ENCODE results near the gene IFNB1.

IFNB1 gene

DNA sequence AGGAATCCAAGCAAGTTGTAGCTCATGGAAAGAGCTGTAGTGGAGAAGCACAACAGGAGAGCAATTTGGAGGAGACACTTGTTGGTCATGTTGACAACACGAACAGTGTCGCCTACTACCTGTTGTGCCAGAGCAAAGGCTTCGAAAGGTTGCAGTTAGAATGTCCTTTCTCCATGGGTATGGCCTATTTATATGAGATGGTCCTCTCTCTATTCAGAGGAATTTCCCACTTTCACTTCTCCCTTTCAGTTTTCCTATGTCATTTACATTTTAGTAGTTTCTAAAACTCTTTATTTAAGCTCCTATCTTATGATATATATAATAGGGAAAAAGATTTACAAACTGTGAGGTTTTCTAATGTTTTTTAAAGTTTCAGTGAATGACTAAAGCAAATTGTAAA lies at the start of gene IFNB1:
TSS of gene IFNB1 (minus strand) at position 162 of the 400 bp plus-strand sequence. CDS start at position 89, 73 bp downstream.
- DNase-seq, result no peak

DNA sequence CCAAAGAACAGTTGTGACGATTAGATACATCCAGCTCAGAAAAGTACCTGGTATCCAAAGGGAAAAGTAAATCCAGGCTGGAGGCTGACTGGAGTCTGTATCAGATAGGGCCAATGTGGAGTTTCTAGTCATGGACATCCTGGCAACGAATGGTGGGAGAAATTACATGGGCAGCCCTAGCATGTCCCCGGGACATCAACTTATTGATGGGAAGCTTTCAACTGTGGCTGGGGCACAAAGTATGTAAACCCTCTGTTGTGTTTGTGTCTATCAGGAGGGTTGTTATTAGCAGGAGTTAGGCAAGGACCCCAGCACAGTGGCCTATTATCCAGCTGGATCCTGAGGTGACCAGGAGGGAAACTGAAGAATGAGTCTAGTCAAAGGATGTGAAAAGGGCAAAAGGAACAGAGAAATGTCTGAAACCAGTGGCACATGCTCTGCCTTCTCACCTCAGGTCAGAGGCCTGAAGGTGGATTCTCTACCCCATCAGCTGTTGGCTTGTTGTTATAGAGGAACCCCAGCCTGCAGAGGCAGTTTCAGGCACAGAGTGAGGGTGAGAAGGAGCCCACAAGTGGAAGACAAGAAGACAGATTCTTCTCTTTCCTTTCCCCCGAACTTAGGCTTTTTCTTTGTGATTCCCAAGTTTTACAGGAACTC lies 44.0 kb upstream of the IFNB1 start:
- no peak for DNase-seq

DNA sequence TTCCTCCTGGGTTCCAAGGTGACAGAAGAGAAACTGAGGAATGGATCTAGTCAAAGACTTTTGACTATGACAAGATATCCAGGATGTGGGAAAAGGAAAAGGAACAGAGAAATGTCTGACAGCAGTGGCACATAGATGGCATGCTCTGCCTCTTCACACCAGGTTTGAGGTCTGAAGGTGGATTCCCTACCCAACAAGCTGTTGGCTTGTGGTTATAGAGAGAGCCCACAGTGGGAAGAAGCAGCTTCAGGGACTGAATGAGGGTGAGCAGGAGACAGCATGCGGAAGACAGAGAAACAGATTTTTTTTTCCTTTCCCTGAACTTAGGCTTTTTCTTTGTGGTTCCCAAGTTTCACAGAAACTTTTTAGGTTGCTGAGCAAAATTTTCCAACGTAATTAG lies 43.3 kb upstream of the IFNB1 start:
- no peak for DNase-seq

DNA sequence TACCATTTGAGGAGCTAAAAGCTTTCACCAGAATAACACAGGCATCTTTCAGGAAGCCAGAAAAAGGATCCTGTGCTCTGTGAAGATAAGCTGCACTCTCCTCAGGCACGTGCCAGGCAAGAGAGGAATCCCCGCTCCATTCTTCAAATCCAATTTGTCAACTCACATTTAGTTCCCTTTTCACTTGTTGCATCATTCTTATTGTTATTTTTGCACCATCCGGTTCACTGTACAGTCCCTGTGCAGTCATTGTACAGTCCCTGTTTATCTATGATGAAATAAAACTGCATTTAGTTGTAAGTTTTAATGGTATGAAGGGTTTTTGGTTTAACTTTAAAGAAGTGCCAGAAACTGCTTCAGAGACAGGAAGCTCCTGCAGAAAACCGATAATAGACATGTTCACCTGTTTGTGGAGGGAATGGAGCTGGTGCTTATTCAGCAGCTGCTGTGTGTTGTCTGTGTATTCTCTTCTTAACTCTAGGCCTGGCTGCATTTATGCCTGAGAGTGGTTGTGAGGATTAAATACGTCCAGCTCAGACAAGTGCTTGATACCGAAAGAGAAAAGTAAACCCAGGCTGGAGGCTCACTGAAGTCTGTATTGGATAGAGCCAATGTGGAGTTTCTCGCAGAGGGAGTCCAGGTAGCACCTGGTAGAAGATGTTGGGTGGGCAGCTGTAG lies 41.5 kb upstream of the IFNB1 start:
- DNase-seq, result no peak

DNA sequence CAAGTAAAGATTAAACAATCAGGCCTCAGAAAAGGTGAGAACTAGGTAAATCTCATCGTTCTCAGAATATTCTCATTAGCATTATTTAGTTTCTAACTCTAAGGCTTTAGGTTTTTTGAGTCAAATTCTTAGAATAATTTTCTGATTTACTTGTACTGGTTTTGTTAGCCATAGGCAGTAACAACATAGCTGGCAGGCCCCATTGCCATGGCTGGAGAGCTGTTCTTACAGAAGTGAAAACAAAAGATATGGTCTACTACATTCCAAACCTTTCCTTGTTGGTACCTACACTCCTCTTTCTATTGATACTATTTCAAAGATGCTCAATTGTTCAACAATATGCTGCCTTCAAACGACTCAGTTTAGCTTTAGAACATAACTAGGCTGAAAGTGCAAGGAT lies 36.6 kb upstream of the IFNB1 start:
- no peak for DNase-seq

DNA sequence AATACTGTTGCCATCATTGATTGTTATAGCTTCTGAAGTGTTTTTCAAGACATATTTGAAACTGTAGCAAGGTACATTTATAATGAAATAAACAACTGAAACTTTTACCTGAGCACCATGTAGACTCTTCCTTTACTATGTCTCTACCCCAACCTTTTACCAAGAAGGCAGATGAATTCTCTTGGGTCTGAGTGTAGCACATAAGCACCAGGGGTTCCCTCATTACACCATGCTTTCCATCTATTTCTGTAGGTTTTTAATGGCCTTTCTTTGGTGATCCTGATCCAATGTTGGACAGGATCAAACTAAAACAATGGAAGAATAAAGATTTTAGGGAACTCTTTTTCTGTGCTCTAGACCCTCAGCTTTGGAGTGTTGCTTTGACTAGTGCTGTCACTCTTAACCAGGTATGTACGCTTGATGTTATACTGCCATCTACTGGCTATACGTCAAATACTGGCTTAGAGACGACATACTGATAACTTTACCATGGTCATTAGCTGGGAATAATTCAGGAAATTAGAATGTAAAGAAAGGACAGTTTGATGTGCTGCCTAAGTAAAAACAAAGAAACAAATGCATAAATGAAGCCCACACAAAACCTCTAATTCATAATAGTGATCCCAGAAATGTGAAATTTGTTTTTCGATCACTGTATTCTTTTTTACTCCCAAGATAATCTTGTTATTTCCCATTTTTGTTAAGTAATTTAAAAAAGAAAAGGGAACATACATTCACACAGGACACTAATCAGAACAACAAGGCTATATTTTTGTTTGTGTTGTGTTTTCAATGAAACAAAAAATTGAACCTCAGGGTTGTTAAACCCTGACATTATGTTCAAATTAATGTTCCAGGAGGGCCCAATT lies 33.2 kb upstream of the IFNB1 start:
- peak in 1 of 2 experiments; percentile 47 for DNase-seq

DNA sequence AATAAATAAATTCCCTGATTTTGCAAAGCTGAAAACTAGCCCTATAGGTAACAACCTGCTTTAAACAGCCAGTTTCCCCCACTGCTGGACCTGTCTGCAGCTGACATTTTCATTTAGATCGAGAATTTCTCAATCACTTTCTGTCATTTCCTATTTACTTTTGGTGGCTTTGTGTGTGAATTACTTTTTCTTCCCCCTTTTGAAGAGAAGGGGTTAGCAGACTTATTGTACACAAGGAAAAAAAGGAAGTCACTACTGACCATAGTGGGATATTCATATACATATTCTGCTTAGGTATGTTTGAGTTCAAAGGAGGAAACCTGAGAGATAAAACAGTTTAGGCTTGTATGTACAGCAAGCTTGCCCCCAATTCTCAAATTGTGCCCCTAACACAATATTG lies 27.0 kb upstream of the IFNB1 start:
- DNase-seq, result no peak

DNA sequence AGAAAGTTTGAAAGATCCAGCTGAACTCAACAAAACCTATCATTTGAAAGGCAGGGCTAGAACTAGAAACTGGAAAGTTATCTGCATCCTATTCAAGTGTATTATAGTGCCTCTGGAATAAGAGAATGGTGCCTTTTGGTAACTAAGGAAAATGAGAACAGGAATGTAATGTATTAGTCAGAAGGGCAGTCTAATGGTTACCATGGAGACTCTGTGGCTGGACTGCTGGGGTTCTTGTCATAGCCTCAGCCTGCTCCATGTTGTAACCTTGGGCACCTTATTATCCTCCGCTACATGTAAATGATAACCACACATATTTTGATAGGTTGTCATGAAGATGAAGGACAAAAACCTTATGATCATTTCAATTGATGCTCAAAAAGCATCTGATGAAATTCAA lies 24.6 kb upstream of the IFNB1 start:
- DNase-seq, result no peak

DNA sequence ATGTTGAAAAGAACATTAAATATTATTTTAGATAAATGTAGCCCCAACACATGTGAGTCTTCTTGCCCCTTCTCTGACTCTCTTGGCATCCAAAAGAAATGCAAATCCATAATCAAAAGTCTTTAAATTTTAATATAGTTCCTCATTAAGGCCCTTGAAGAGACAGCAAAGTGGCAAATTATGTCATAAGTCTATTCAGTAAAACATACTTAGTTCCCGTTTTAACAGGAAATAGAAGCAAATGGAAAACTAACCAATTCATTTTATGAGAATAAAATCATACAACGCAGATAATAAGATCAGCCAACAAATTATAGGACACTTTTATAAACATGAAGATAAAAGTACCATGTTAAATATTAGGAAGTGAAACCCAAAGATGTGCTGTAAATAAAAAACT lies 20.1 kb upstream of the IFNB1 start:
- DNase-seq, result no peak

DNA sequence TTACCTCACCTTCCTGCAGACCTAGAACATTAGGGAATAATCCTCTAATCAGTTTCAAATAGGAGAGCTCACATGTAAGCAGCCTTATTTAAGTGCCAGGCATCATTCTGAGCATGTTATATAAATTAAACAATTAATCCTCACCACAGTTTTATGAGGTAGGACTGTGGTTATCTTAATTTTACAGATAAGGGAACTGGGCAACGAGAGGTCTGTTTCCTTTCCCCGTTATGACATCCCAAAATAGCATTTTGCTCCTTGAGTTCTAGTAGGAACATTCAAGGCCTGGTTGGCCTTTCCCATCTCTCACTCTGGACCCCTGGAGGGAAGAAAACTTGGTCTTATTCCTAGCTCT lies 19.1 kb upstream of the IFNB1 start:
- DNase-seq, result no peak

DNA sequence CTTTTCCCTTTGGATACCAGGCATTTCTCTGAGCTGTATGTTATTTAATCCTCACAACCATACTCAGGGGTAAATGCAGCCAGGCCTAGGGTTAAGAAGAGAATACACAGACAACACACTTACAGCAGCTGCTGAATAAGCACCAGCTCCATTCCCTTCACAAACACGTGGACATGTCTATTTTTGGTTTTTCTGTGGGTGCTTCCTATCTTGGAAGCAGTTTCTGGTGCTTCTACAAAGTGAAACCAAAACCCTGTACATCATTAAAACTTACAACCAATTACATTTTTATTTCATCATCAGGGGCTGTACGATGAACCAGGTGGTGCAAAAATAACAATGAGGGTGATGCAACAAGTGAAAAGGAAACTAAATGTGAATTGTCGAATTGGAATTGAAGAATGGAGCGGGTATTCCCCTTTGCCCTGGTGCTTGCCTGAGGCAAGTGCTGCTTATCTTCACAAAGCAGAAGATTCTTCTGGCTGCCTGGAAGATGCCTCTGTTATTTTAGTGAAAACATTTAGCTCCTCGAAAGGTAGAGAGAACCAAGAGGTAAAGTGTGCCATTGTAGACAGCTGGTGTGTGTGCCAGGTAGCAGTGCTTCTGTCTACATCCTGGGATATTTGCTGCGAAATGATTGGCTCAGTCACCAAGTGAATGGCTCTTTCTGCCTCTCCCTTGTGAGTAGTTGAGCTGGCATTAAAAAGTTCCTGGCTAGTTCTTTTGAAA lies 18.6 kb upstream of the IFNB1 start:
- DNase-seq, result no peak

DNA sequence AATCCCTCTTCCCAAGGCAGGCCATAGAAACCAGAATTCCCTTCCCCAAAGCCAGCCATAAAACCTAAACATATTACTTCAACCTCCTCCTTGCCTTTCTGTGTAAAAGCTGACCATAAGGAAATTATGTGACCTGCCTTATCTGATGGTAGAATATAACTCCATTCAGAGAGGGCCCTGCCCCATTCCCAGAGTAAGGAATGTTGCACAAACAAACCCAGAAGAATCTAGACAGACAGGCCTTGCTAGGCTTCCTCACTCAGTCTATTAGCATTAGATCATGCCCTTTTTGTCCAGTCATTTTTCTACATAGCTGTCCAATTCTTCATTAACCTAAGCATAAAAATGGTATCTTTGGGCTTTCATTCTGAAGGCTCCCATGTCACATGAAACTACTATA lies 17.8 kb upstream of the IFNB1 start:
- no peak for DNase-seq

DNA sequence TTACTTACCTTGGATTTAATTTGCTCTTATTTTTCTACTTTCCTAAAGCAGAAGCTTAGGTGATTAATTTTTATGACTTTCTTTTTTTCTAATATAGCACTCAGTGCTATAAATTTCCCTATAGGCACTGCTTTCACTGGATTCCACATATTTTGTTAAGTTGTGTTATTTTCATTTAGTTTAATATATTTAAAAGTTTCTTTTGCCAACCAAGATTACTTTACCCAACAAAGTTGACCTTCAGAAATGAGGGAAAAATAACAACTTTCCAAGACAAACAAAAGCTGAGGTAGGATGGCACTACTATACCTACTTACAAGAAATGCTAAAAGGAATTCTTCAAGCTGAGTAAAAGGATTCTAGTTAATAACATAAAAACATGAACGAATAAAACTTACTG lies 8.8 kb upstream of the IFNB1 start:
- no peak for DNase-seq

DNA sequence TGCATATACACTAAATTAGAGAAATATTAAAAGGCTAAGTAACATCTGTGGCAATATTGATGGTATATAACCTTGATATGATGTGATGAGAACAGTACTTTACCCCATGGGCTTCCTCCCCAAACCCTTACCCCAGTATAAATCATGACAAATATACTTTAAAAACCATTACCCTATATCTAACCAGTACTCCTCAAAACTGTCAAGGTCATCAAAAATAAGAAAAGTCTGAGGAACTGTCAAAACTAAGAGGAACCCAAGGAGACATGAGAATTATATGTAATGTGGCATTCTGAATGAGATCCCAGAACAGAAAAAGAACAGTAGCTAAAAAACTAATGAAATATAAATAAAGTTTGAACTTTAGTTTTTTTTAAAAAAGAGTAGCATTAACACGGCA lies 7.3 kb upstream of the IFNB1 start:
- DNase-seq, result no peak

DNA sequence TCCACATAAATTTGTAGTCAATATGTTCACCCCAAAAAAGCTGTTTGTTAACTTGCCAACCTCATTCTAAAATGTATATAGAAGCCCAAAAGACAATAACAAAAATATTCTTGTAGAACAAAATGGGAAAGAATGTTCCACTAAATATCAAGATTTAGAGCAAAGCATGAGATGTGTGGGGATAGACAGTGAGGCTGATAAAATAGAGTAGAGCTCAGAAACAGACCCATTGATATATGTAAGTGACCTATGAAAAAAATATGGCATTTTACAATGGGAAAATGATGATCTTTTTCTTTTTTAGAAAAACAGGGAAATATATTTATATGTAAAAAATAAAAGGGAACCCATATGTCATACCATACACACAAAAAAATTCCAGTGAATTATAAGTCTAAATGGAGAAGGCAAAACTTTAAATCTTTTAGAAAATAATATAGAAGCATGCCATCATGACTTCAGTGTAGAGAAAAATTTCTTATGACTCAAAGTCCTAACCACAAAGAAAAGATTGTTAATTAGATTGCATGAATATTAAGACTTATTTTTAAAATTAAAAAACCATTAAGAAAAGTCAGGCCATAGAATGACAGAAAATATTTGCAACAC lies 6.6 kb upstream of the IFNB1 start:
- no peak for DNase-seq

DNA sequence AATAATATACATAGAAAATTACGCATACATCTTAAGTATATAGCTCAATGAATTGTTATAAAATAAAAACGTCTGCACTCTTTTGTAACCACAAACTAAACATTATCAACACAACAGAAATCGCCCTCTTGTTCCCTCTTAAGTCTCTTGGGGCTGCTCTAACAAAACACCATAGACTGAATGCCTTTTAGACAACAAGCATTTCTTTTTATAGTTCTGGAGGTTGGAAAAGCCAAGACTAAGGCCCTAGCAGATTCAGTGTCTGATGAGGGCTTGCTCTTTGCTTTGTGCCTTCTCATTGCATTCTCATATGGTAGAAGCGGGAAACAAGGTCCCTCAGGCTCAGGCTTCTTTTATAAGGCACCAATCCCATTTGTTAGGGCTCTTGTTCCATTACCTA lies 4.9 kb upstream of the IFNB1 start:
- DNase-seq, result no peak

DNA sequence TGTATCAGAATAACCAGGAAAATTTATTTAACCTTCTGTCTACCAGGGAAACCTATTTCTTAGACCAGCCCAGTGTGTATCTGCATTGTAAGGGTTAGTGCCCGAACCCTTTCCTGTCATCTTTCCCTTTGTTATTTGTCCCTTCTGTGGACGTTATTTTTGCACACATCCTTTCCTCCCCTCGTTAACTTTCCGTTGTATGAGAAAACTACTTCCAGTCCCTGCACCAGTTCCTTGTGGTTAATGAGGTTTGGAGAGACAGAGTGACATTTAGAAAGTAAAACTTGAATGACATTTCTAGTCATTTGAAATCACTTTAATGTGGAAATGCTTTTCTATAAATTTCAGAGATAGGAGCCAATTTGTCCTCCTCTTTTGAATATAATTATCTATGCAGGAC lies 4.3 kb upstream of the IFNB1 start:
- no peak for DNase-seq

DNA sequence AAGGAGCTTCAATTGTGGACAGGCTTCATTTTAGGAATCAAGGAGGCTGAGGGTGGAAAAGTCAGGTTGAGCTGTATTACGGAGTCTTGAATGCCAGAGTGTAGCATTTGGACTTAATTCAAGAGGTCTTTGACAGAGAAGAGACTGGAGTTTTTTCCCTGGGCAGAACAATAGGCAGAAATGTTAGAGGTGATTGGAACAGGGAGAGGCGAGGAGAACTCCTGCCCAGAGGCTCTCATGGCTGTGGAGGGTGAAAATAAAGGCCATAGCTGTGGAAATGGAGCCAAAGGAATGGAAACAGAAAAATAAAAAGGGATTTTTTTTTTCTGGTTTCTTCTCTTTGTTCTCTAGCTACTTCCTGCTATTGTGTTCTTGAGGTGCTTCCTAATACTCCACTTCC lies 3.7 kb upstream of the IFNB1 start:
- DNase-seq, result no peak

DNA sequence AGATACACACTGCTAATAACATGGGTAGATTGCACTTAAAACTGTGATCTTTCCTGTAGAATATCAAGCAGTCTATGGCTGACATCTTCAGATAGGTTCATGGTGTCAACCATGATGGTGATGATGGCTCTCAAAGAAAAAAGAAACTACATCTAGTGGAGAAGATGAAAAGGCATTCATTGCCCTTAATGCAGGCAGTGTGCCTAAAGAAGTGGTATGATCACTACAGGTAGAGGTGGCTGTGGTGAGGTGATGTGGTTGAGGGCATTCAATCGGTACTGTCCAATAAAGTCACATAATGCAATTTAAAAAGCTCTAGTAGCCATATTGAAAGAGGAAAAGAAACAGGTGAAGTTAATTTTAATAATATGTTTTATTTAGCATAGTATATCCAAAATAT lies 3.1 kb upstream of the IFNB1 start:
- DNase-seq, result no peak

DNA sequence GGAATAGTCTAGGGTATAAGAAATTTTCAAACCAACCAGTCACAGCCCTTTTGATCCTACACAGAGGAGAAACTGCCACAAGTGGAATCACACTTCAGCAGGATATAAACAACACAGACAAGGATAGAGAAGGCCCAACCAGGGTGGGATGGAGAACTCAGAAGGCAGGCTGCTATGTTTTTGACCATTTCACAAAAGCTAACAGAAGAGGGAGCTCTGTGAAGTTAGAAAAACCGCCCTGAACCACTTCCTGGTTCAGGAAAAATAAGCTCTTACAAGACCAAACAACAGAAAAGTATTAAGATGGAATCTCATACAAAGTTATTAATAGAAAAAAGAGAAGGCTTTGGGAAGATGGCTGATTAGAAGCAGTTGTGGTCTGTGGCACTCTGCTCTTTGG lies 960 bp upstream of the IFNB1 start:
- DNase-seq, result no peak

DNA sequence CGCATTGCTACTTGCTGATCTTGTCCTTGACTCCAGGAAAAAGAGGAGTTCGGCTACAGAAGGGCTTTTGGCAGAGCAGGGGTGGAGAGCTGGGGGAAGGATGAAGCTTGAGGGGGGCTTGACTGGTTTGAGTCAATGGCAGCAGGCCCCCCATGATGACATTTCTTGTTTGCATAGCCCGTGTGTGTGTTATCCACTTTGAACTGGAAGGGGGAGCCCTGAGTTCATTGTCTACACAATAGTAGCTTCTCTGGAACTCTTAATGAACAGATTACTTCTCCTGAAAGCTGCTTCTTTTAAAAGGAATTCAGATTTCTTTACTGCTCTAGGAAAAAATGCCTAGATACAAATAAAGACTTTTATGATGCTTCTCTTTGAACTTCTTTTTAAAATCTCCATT lies 2.3 kb downstream of the IFNB1 start:
- no peak for DNase-seq

DNA sequence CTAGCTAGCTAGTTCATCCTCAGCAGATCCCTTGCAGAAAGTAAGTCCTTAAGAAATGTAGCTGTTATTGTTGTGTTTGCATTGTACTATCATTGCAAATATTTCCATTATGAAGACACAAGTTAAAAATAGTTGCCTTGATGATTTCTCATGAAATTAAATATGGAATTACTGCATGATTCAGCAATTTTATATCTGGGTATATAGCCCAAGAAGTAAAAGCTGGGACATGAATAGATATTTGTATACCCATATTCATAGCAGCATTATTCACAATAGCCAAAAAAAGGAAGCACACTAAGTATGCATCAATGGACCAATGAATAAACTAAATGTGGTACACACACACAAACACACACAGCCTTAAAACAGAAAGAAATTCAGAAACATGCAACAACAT lies 6.8 kb downstream of the IFNB1 start:
- DNase-seq, result no peak

DNA sequence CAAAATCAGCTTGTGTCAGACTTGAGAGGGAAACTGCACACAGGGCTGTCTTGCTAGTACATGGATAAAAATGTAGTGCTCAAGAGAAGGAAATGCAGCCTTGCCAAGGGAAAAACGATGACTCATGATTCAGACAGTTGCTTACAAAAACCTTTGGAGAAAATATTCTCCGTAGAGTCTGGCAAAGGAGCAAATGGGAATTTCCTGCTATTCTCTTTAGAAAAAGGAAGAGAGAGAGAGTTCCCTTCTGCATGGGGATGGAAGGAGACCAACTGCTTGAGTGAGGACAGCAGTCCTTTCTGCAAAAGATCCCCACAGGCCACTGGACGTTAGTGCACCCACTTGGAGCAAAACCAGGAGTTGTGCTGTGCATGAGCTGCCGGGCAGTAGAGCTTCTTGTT lies 7.6 kb downstream of the IFNB1 start:
- DNase-seq, result no peak

Data from SHP77 (cell line).